Neural progenitor cell (in vitro differentiated cells): Measurements from ENCODE around the gene KLC3.

Source experiments
- EZH2 ChIP-seq: fragments of 200-600 bp; sonication (generic); IDR thresholded peaks from 2 replicates; pipeline ENCODE4 v1.6.1; 2017; ENCODE audit warnings: antibody characterized with exemption, mild to moderate bottlenecking, moderate library complexity
- TF ChIP-seq, protein P1 (sequence below): fragments of 200-600 bp; sonication (generic); IDR thresholded peaks from 2 replicates; pipeline ENCODE4 v1.5.1; 2017; ENCODE audit warnings: antibody characterized with exemption, mild to moderate bottlenecking

GRCh38 chr19:45322311-45322710 lies 18.2 kb upstream of the KLC3 start:
- TF ChIP-seq, protein P1, sequence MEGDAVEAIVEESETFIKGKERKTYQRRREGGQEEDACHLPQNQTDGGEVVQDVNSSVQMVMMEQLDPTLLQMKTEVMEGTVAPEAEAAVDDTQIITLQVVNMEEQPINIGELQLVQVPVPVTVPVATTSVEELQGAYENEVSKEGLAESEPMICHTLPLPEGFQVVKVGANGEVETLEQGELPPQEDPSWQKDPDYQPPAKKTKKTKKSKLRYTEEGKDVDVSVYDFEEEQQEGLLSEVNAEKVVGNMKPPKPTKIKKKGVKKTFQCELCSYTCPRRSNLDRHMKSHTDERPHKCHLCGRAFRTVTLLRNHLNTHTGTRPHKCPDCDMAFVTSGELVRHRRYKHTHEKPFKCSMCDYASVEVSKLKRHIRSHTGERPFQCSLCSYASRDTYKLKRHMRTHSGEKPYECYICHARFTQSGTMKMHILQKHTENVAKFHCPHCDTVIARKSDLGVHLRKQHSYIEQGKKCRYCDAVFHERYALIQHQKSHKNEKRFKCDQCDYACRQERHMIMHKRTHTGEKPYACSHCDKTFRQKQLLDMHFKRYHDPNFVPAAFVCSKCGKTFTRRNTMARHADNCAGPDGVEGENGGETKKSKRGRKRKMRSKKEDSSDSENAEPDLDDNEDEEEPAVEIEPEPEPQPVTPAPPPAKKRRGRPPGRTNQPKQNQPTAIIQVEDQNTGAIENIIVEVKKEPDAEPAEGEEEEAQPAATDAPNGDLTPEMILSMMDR = no peak
- TF ChIP-seq EZH2 = no peak
